ENCODE measurements around the gene SERINC4.
"Not testable (repeated sequence)": the region's sequence is repeated elsewhere in the genome, so short reads cannot be mapped to it uniquely, and the experiment has no call there.

- not testable (repeated sequence) for TF ChIP-seq ZNF70 (CRISPR knock-in tag; IDR thresholded peaks at IDR 0.05); TSHZ2 (CRISPR knock-in tag; IDR thresholded peaks at IDR 0.05); ZFP30 (CRISPR knock-in tag; IDR thresholded peaks at IDR 0.05); TCF4 (CRISPR knock-in tag; IDR thresholded peaks at IDR 0.05; ENCODE audit: borderline replicate concordance)
Measured at GRCh38 chr15:43746903-43747309, 53.1 kb downstream of the SERINC4 start.
